DMS 273 (cell line): ENCODE results near the gene SERPINH1.

Experiments used
- DNase-seq: peaks from one replicate; lab custom pipeline; 2025; ENCODE audit not compliant: unreplicated experiment; lab: John Stamatoyannopoulos, UW

SERPINH1 gene

GRCh38 chr11:75532200-75533048, 29.6 kb upstream of the SERPINH1 start:
- peak; percentile 78 for DNase-seq

- no peak for DNase-seq
Measured at GRCh38 chr11:75533896-75534258, 28.2 kb upstream of the SERPINH1 start.

- DNase-seq = no peak
Measured at GRCh38 chr11:75534259-75535069, 27.6 kb upstream of the SERPINH1 start.

GRCh38 chr11:75535071-75535470, 27.0 kb upstream of the SERPINH1 start:
- no peak for DNase-seq

GRCh38 chr11:75536786-75537641, 25.0 kb upstream of the SERPINH1 start:
- no peak for DNase-seq

- no peak for DNase-seq
Measured at GRCh38 chr11:75537740-75538139, 24.3 kb upstream of the SERPINH1 start.

- no peak for DNase-seq
Measured at GRCh38 chr11:75538150-75538942, 23.7 kb upstream of the SERPINH1 start.

GRCh38 chr11:75539459-75540334, 22.4 kb upstream of the SERPINH1 start:
- DNase-seq = peak; percentile 65

- DNase-seq = peak; percentile 27
Measured at GRCh38 chr11:75541193-75542087, 20.6 kb upstream of the SERPINH1 start.

- no peak for DNase-seq
Measured at GRCh38 chr11:75542088-75542438, 20.0 kb upstream of the SERPINH1 start.

- DNase-seq = no peak
Measured at GRCh38 chr11:75543806-75544205, 18.2 kb upstream of the SERPINH1 start.

GRCh38 chr11:75547177-75547576, 14.9 kb upstream of the SERPINH1 start:
- DNase-seq = no peak

- DNase-seq = peak; percentile 57
Measured at GRCh38 chr11:75547617-75548058, 14.4 kb upstream of the SERPINH1 start.

- DNase-seq = no peak
Measured at GRCh38 chr11:75548595-75549272, 13.3 kb upstream of the SERPINH1 start.

- no peak for DNase-seq
Measured at GRCh38 chr11:75549370-75549958, 12.6 kb upstream of the SERPINH1 start.

- no peak for DNase-seq
Measured at GRCh38 chr11:75553182-75553581, 8.9 kb upstream of the SERPINH1 start.

- no peak for DNase-seq
Measured at GRCh38 chr11:75553889-75554257, 8.2 kb upstream of the SERPINH1 start.
